ENCODE results near the gene SAMD4A.

Gene SAMD4A

GRCh38 chr14:54643696-54644176 is 76.8 kb downstream of the SAMD4A start:
- no peaks in the 10 kb centered on the region for H3K27me3 ChIP-seq
- H3K27ac ChIP-seq: no peak overlapping the region
- H3K9me3 ChIP-seq: no peaks in the 10 kb centered on the region
- no peaks in the 10 kb centered on the region for H3K4me1 ChIP-seq (ENCODE audit: control insufficient read depth in 1 of 2, insufficient read depth in 1 of 2, low read depth in 1 of 2, low read length in 1 of 2)
- no peaks in the 10 kb centered on the region for H3K36me3 ChIP-seq
- H3K4me3 ChIP-seq (ENCODE audit: low read depth in 1 of 2, low read length in 1 of 2): no peak overlapping the region
- no peak for TF ChIP-seq CTCF (IDR thresholded peaks at IDR 0.05)

GRCh38 chr14:54645639-54646038 is 78.7 kb downstream of the SAMD4A start:
- no peaks in the 10 kb centered on the region for H3K9me3 ChIP-seq
- no peaks in the 10 kb centered on the region for H3K4me1 ChIP-seq (ENCODE audit: control insufficient read depth in 1 of 2, insufficient read depth in 1 of 2, low read depth in 1 of 2, low read length in 1 of 2)
- H3K27me3 ChIP-seq: peaks cover 12% of the 10 kb centered on the region
- H3K27ac ChIP-seq: no peak overlapping the region
- H3K4me3 ChIP-seq (ENCODE audit: low read depth in 1 of 2, low read length in 1 of 2): no peak overlapping the region
- H3K36me3 ChIP-seq: no peaks in the 10 kb centered on the region
- TF ChIP-seq CTCF (IDR thresholded peaks at IDR 0.05): no peak

- Histone ChIP-seq H3K4me1 (ENCODE audit: control insufficient read depth in 1 of 2, insufficient read depth in 1 of 2, low read depth in 1 of 2, low read length in 1 of 2) (no peaks in the 10 kb centered on the region), H3K27ac (no peak overlapping the region), H3K9me3 (no peaks in the 10 kb centered on the region), H3K4me3 (ENCODE audit: low read depth in 1 of 2, low read length in 1 of 2) (no peak overlapping the region), H3K36me3 (no peaks in the 10 kb centered on the region), H3K27me3 (peaks cover 13% of the 10 kb centered on the region)
- no peak for TF ChIP-seq CTCF (IDR thresholded peaks at IDR 0.05)
Observed at GRCh38 chr14:54646626-54647025, 79.7 kb downstream of the SAMD4A start.

- Histone ChIP-seq H3K27ac (no peak overlapping the region), H3K36me3 (no peaks in the 10 kb centered on the region), H3K9me3 (no peaks in the 10 kb centered on the region), H3K4me3 (ENCODE audit: low read depth in 1 of 2, low read length in 1 of 2) (no peak overlapping the region), H3K4me1 (ENCODE audit: control insufficient read depth in 1 of 2, insufficient read depth in 1 of 2, low read depth in 1 of 2, low read length in 1 of 2) (no peaks in the 10 kb centered on the region), H3K27me3 (peaks cover 13% of the 10 kb centered on the region)
- TF ChIP-seq CTCF (IDR thresholded peaks at IDR 0.05): no peak
Observed at GRCh38 chr14:54647378-54647777, 80.5 kb downstream of the SAMD4A start.

- no peak overlapping the region for H3K27ac ChIP-seq
Observed at GRCh38 chr14:54649056-54649455, 82.1 kb downstream of the SAMD4A start.

More at GRCh38 chr14:54649056-54649455, 82.1 kb downstream of the SAMD4A start:
- no peak overlapping the region for H3K4me3 ChIP-seq (ENCODE audit: low read depth in 1 of 2, low read length in 1 of 2)
- H3K27me3 ChIP-seq: peaks cover 13% of the 10 kb centered on the region
- TF ChIP-seq CTCF (IDR thresholded peaks at IDR 0.05): no peak
- H3K9me3 ChIP-seq: no peaks in the 10 kb centered on the region
- H3K36me3 ChIP-seq: no peaks in the 10 kb centered on the region
- no peaks in the 10 kb centered on the region for H3K4me1 ChIP-seq (ENCODE audit: control insufficient read depth in 1 of 2, insufficient read depth in 1 of 2, low read depth in 1 of 2, low read length in 1 of 2)
